Testis (tissue), 5 donors: ENCODE data around the gene ATG9A. TPM values are rescaled to one million over a fixed set of nuclear protein-coding genes. Genes with fewer than 3 reads are reported as not detected.

ENCODE experiments used
- DNase-seq: peaks from one replicate; pipeline ENCODE4 v3.0.0-alpha.2; 2019
- H3K27ac ChIP-seq, 2 donors: fragments of 200-600 bp; sonication (generic); one replicate each; pipeline ENCODE4 v1.5.1; 2019
- H3K27me3 ChIP-seq: fragments of 200-600 bp; sonication (generic); one replicate; pipeline ENCODE4 v1.5.1; 2019
- H3K36me3 ChIP-seq: fragments of 200-600 bp; sonication (generic); one replicate; pipeline ENCODE4 v1.5.1; 2017; ENCODE audit warnings: low read depth; ENCODE audit errors: missing control alignments
- H3K4me1 ChIP-seq: fragments of 200-600 bp; sonication (generic); one replicate; pipeline ENCODE4 v1.5.1; 2019
- H3K4me3 ChIP-seq, 2 donors: fragments of 200-600 bp; sonication (generic); one replicate each; pipeline ENCODE4 v1.5.1; 2017 to 2019
- H3K9me3 ChIP-seq: fragments of 200-600 bp; sonication (generic); one replicate; pipeline ENCODE4 v1.5.1; 2017
- CTCF ChIP-seq, 3 experiments: fragments of 450-650 bp in 2 of 3; fragments of 200-600 bp in 1 of 3; sonication (generic) in 1 of 3; IDR thresholded peaks; one replicate each; pipeline ENCODE4 v1.5.1; 2016 to 2019; ENCODE audit warnings: antibody characterized with exemption in 3 of 3, mild to moderate bottlenecking in 2 of 3, moderate library complexity in 1 of 3
- POLR2A ChIP-seq: fragments of 450-650 bp; IDR thresholded peaks from one replicate; pipeline ENCODE4 v1.6.1; 2017; ENCODE audit warnings: antibody characterized with exemption, mild to moderate bottlenecking, moderate library complexity
- WGBS, 2 donors: methylation state at CpG; one replicate each; pipeline ENCODE4 v1.1.5; 2018; 5-methylcytosine and 5-hydroxymethylcytosine counted together
- intact Hi-C: fragments of 100-400 bp; cut with DNase I; formaldehyde crosslinking; loops from one replicate; pipeline ENCODE4 v1.15.1; 2023; ENCODE audit warnings: low total_unique reads
- long read RNA-seq, 2 donors: transcript quantifications; one replicate each; lab custom pipeline, GENCODE V29; 2026
- polyA plus RNA-seq: library from polyadenylated mRNA; stranded (reverse); fragments of 350-450 nt; fragmentation: Illumina TruSeq; extraction: RNeasy Lipid Tissue Mini Kit (QIAGEN cat#74804); gene quantifications from one replicate; pipeline ENCODE4 v1.2.3, GENCODE V29; 2014; ENCODE audit warnings: low read depth, low replicate concordance; ENCODE audit not compliant: insufficient read depth
- total RNA-seq, 2 donors: library from RNA; depleted of rRNA; stranded (reverse); fragments of >200 nt; gene quantifications; one replicate each; pipeline ENCODE4 v1.2.3, GENCODE V29; 2016

The ATG9A gene
- total RNA-seq (100 to 1,000 TPM; 115 to 125 TPM), polyA plus RNA-seq (207 TPM)
- long read RNA-seq, donor 1, full-length matches to known transcripts = 10 of 10 reads
- long read RNA-seq, donor 1, partial matches to known transcripts = 0 of 10 reads
- long read RNA-seq, donor 1, other reads (novel, unspliced or antisense) = 0 of 10 reads
- long read RNA-seq, donor 2, full-length matches to known transcripts = 6 of 6 reads
- long read RNA-seq, donor 2, partial matches to known transcripts = 0 of 6 reads
- long read RNA-seq, donor 2, other reads (novel, unspliced or antisense) = 0 of 6 reads

DNA sequence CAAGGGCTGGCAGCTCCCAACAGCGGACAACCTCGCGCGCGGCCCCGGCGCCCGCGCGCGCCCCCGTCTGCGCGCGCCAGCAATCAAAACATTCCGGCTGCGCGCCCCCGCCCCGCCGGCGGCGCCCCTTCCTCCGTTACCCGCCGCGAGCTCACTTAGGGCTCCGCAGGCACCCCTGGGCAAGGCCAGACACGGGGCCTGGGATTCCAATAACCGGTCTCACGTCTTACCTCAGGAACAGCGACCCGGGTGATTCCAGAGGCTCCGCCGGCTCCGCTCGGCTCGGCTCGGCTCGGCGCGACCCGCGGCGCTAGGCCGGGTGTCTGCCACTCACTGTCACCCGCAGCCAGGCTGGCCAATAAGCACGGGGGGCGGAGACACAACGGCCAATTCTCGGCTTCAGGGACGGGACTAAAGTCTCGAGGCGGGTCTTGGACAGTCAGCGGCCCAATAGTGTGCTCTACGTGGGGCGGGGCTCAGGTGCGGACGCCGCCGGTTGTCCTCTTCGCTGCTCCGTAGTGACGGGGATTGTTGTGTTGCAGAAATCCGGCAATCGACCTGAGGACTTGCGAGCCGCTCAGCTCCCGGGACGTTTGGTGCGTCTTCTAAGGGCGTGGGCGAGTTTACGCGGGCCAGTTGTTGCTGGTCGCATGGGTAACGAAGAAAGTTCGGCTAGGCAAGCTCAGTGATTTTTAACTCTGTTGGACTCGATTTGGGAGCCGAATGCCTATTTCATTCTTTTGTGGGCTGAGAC, at the start of gene ATG9A, which contains the start of gene ANKZF1:
ATG9A (minus strand) TSS at position 332 of the 754 bp plus-strand sequence. CDS start 1,612 bp downstream, outside the sequence.
ANKZF1 (plus strand) TSS at position 502 of the 754 bp plus-strand sequence. CDS start 452 bp downstream, outside the sequence.
- Histone ChIP-seq H3K36me3 (no peaks in the 10 kb centered on the region), H3K4me1 (peaks cover 16% of the 10 kb centered on the region), H3K27ac (peak within 1 kb of the TSS; percentile 95 to 97), H3K9me3 (no peaks in the 10 kb centered on the region), H3K27me3 (no peaks in the 10 kb centered on the region), H3K4me3 (peak within 1 kb of the TSS; percentile 85 to 87)
- intact Hi-C loops = no loop called here
- DNase-seq = peak; percentile 100
- TF ChIP-seq POLR2A (no peak), CTCF (IDR thresholded peaks at IDR 0.05) (no peak)
- 0% methylated on average over 11 to 75 of the region's 80 CpGs for WGBS, 2 donors

GRCh38 chr2:219278655-219279150, 49.3 kb upstream of the ATG9A start:
- WGBS, 2 donors = 10% methylated on average over 9 of the region's 9 CpGs
- DNase-seq = no peak
- peak overlapping the region; percentile 87 to 91 for H3K4me3 ChIP-seq
- no peaks in the 10 kb centered on the region for H3K9me3 ChIP-seq
- peak overlapping the region; percentile 99 to 100 for H3K27ac ChIP-seq
- intact Hi-C loops = no loop called here
- peaks cover 29% of the 10 kb centered on the region for H3K4me1 ChIP-seq
- no peaks in the 10 kb centered on the region for H3K36me3 ChIP-seq
- no peak for TF ChIP-seq POLR2A
- TF ChIP-seq CTCF (IDR thresholded peaks at IDR 0.05) = no peak
- H3K27me3 ChIP-seq = no peaks in the 10 kb centered on the region

- DNase-seq = peak; percentile 89
- Histone ChIP-seq H3K36me3 (no peaks in the 10 kb centered on the region), H3K9me3 (no peaks in the 10 kb centered on the region), H3K27me3 (no peaks in the 10 kb centered on the region), H3K27ac (peak overlapping the region; percentile 99 to 100), H3K4me1 (peaks cover 29% of the 10 kb centered on the region), H3K4me3 (peak overlapping the region in 1 of 2 donors; percentile 34)
- 20 to 25% methylated on average over 17 to 25 of the region's 25 CpGs for WGBS, 2 donors
- intact Hi-C loops = no loop called here
- TF ChIP-seq CTCF (IDR thresholded peaks at IDR 0.05) (peak; percentile 94 to 98 (median 94)), POLR2A (no peak)
Observed at GRCh38 chr2:219277703-219278654, 48.5 kb upstream of the ATG9A start.

- no peak for TF ChIP-seq POLR2A
- TF ChIP-seq CTCF (IDR thresholded peaks at IDR 0.05) = no peak
- Histone ChIP-seq H3K4me1 (peaks cover 21% of the 10 kb centered on the region), H3K9me3 (no peaks in the 10 kb centered on the region), H3K27me3 (no peaks in the 10 kb centered on the region), H3K36me3 (no peaks in the 10 kb centered on the region), H3K4me3 (no peak overlapping the region), H3K27ac (peak overlapping the region; percentile 14 to 64)
- intact Hi-C loops = no loop called here
- 45 to 55% methylated on average over 6 of the region's 6 CpGs for WGBS, 2 donors
- peak; percentile 80 for DNase-seq
Observed at GRCh38 chr2:219274361-219274921, 45.0 kb upstream of the ATG9A start.
